K562 (cell line): ENCODE measurements around the gene SGSM2. TPM values are rescaled to one million over a fixed set of nuclear protein-coding genes. Genes with fewer than 3 reads are reported as not detected.

ENCODE experiments used
- ATAC-seq: fragments of 200-7000 bp; cut with Tn5 transposase; 3 replicates; pipeline ENCODE4 v1.9.1; 2020; ENCODE audit warnings: moderate library complexity
- BruUV-seq: library from RNA; stranded (reverse); fragments of 400-500 nt; replicated peaks from 2 replicates; lab custom pipeline; 2021; lab: Mats Ljungman, UMichigan
- CTCF ChIA-PET: fragments of 300-600 bp; formaldehyde crosslinking; extraction: SDS; loops from one replicate; lab custom pipeline; 2021; ENCODE audit warnings: low intra/inter-chr PET ratio; lab: Yijun Ruan, JAX
- POLR2A ChIA-PET: fragments of 300-600, 350-650 bp; sonication (Branson Sonifier 250); formaldehyde crosslinking; extraction: SDS; loops from one replicate; lab custom pipeline; 2021; ENCODE audit warnings: antibody characterized with exemption, inconsistent platforms; lab: Yijun Ruan, JAX
- DNase-seq, 4 experiments: peaks; one replicate each; pipeline versions ENCODE4 v3.0.0 to v3.0.0-alpha.2; 2011 to 2018; ENCODE audit warnings: low spot score in 3 of 4, mixed read lengths in 3 of 4; ENCODE audit errors: extremely low read depth in 1 of 4
- FAIRE-seq: peaks from 2 replicates; lab custom pipeline; 2011; peaks lifted over from hg19 to GRCh38; lab: Jason Lieb, UNC
- H2AFZ ChIP-seq: 2 replicates; pipeline ENCODE4 v1.6.0; 2011; ENCODE audit warnings: low read depth, low read length, control low read depth, inconsistent platforms
- H3K27ac ChIP-seq: fragments of 200-600 bp; 3 replicates; pipeline ENCODE4 v1.8.0; 2011; ENCODE audit warnings: low read depth, mild to moderate bottlenecking, control low read depth, inconsistent platforms, low read length, moderate library complexity, mixed read lengths; ENCODE audit errors: extremely low read depth
- H3K27me3 ChIP-seq, 2 experiments: fragments of 300-600 bp in 1 of 2; 2 replicates in 1 of 2; 3 replicates in 1 of 2; pipeline versions ENCODE4 v1.6.0 to v1.8.0; 2011; ENCODE audit warnings: inconsistent platforms in 2 of 2, low read length in 2 of 2, mild to moderate bottlenecking in 1 of 2, mixed read lengths in 1 of 2, moderate library complexity in 1 of 2; ENCODE audit not compliant: control insufficient read depth in 2 of 2, insufficient read depth in 2 of 2
- H3K36me3 ChIP-seq: fragments of 300-600 bp; 3 replicates; pipeline ENCODE4 v1.8.0; 2011; ENCODE audit warnings: mild to moderate bottlenecking, low read length, inconsistent platforms; ENCODE audit not compliant: control insufficient read depth, insufficient read depth
- H3K4me1 ChIP-seq, 2 experiments: fragments of 200-600 bp in 1 of 2; replicated peaks in 1 of 2; 2 replicates in 1 of 2; 3 replicates in 1 of 2; pipeline versions ENCODE4 v1.5.1 to v1.8.0; 2011; ENCODE audit warnings: inconsistent platforms in 2 of 2, low read length in 2 of 2, mild to moderate bottlenecking in 1 of 2, mixed read lengths in 1 of 2, moderate library complexity in 1 of 2; ENCODE audit not compliant: control insufficient read depth in 2 of 2, insufficient read depth in 2 of 2
- H3K4me2 ChIP-seq: 2 replicates; pipeline ENCODE4 v1.6.1; 2011; ENCODE audit warnings: low read length, control low read depth, inconsistent platforms, mixed read lengths; ENCODE audit not compliant: insufficient read depth
- H3K4me3 ChIP-seq: fragments of 200-600 bp; sonication (generic), shearing (Covaris generic); 2 replicates; pipeline ENCODE4 v1.5.1; 2016; ENCODE audit warnings: control low read depth, inconsistent platforms
- H3K79me2 ChIP-seq: fragments of 200-600 bp; 3 replicates; pipeline ENCODE4 v1.8.0; 2011; ENCODE audit warnings: low read length, inconsistent platforms; ENCODE audit not compliant: control insufficient read depth, insufficient read depth
- H3K9ac ChIP-seq, 2 experiments: 2 replicates each; pipeline versions ENCODE4 v1.6.0 to v1.6.1; 2011; ENCODE audit warnings: low read depth in 2 of 2, low read length in 2 of 2, control low read depth in 1 of 2, inconsistent platforms in 1 of 2, mild to moderate bottlenecking in 1 of 2, mixed read lengths in 1 of 2; ENCODE audit not compliant: insufficient read depth in 1 of 2
- H3K9me1 ChIP-seq: one replicate; pipeline ENCODE4 v1.6.0; 2011; ENCODE audit warnings: inconsistent platforms, mild to moderate bottlenecking, low read length, moderate library complexity; ENCODE audit not compliant: control insufficient read depth, insufficient read depth
- H3K9me3 ChIP-seq: replicated peaks from 2 replicates; pipeline ENCODE4 v1.5.1; 2011; ENCODE audit warnings: low read depth, low read length, inconsistent platforms; ENCODE audit not compliant: control insufficient read depth, insufficient read depth
- H4K20me1 ChIP-seq: replicated peaks from 2 replicates; pipeline ENCODE4 v1.6.1; 2011; ENCODE audit warnings: low read length, inconsistent platforms, mixed read lengths; ENCODE audit not compliant: control insufficient read depth, insufficient read depth
- BDP1 ChIP-seq: IDR thresholded peaks from 3 replicates; pipeline ENCODE4 v1.6.1; 2011; ENCODE audit not compliant: insufficient read length, insufficient read depth
- CTBP1 ChIP-seq: fragments of 450-650 bp; IDR thresholded peaks from 2 replicates; pipeline ENCODE4 v1.6.1; 2016; ENCODE audit warnings: borderline replicate concordance
- FOXK2 ChIP-seq, 2 experiments: fragments of 450-650 bp; IDR thresholded peaks in 1 of 2; conservative IDR thresholded peaks in 1 of 2; 2 replicates each; pipeline ENCODE4 v1.6.1; 2016; ENCODE audit warnings: low read depth in 2 of 2, mild to moderate bottlenecking in 1 of 2
- NR1H2 ChIP-seq: sonication (generic); formaldehyde crosslinking; IDR thresholded peaks from 2 replicates; pipeline ENCODE4 v1.4.0; 2020; ENCODE audit warnings: mild to moderate bottlenecking, missing genetic modification reagents
- PURB ChIP-seq: sonication (generic); formaldehyde crosslinking; IDR thresholded peaks from 2 replicates; pipeline ENCODE4 v1.9.0; 2021; ENCODE audit warnings: low read depth, mild to moderate bottlenecking, missing genetic modification reagents
- RFX5 ChIP-seq: IDR thresholded peaks from 2 replicates; pipeline ENCODE4 v1.6.1; 2011; ENCODE audit warnings: low read depth, mild to moderate bottlenecking, improper control_type of control experiment, low read length
- ZNF511 ChIP-seq: sonication (generic); formaldehyde crosslinking; IDR thresholded peaks from 2 replicates; pipeline ENCODE4 v1.8.0; 2022; ENCODE audit warnings: mild to moderate bottlenecking, missing genetic modification reagents
- ZNF57 ChIP-seq: fragments of 450-650 bp; formaldehyde crosslinking; IDR thresholded peaks from 2 replicates; pipeline ENCODE4 v1.4.0; 2020; ENCODE audit warnings: mild to moderate bottlenecking, moderate library complexity
- WGBS: fragments of 100-300 bp; shearing (Covaris generic); methylation state at CpG from one replicate; pipeline ENCODE4 v1.1.6; 2016; ENCODE audit warnings: low coverage, mixed read lengths; ENCODE audit not compliant: insufficient coverage; ENCODE audit errors: missing lambda C conversion rate; 5-methylcytosine and 5-hydroxymethylcytosine counted together
- in situ Hi-C: fragments of 300-500 bp; cut with MboI; formaldehyde crosslinking; loops from 4 replicates; pipeline ENCODE4 v1.15.0; 2018; ENCODE audit warnings: inconsistent platforms, mixed read lengths
- intact Hi-C: fragments of 100-400 bp; cut with micrococcal nuclease; formaldehyde crosslinking; loops from 2 replicates; pipeline ENCODE4 v1.14.2; 2022
- polyA plus RNA-seq, 8 experiments: library from polyadenylated mRNA; depleted of rRNA in 4 of 8; stranded (reverse) in 5 of 8; unstranded in 3 of 8; fragments of >200 nt; fragmentation: Nextera tagmentation in 2 of 8; fragmentation: Illumina TruSeq in 1 of 8; extraction: Ambion mirVana in 2 of 8; extraction: Trizol in 1 of 8; gene quantifications; 2 replicates each; pipeline versions ENCODE4 v1.2.1 to v1.2.3, GENCODE V29; 2011 to 2014; ENCODE audit warnings: inconsistent platforms in 1 of 8, missing spikeins in 1 of 8
- total RNA-seq, 7 experiments: library from RNA; depleted of rRNA in 6 of 7; stranded (reverse); fragments of >200 nt in 6 of 7; fragmentation: Illumina TruSeq in 2 of 7; extraction: Trizol in 2 of 7; gene quantifications; 2 replicates each; pipeline versions ENCODE4 v1.2.1 to v1.2.3, GENCODE V29; 2011 to 2021; ENCODE audit warnings: low replicate concordance in 1 of 7
- TF ChIP-seq, protein P1 (sequence below): fragments of 450-650 bp; formaldehyde crosslinking; IDR thresholded peaks from 2 replicates; pipeline ENCODE4 v1.4.0; 2020; ENCODE audit warnings: mild to moderate bottlenecking, mixed read lengths
- TF ChIP-seq, protein P2 (sequence below): fragments of 250-450 bp; sonication (Bioruptor Pico); IDR thresholded peaks from 2 replicates; pipeline ENCODE4 v1.8.0; 2021; ENCODE audit warnings: mild to moderate bottlenecking, moderate library complexity

SGSM2 gene
- total and polyA plus RNA-seq, 9 of the 15 experiments (the other 6 are each of a cell fraction or from before 2014, with no cell fraction given): 0.20 to 26.3 (median 14.8) TPM

- in situ Hi-C loops: no loop called here
- Histone ChIP-seq H3K9me3 (no peaks in the 10 kb centered on the region), H3K36me3 (no peaks in the 10 kb centered on the region), H4K20me1 (no peaks in the 10 kb centered on the region; the same call in 1 of the 2 replicates), H3K4me1 (peaks cover 8 to 14% of the 10 kb centered on the region in 2 experiments; a peak in 4 of 5 replicates), H3K27ac (no peak overlapping the region), H3K9ac (peak overlapping the region in 1 of 2 experiments; percentile 45; a peak in 2 of 4 replicates), H3K9me1 (no peaks in the 10 kb centered on the region), H3K4me3 (no peak overlapping the region), H3K4me2 (no peak overlapping the region), H2AFZ (no peak overlapping the region), H3K27me3 (no peaks in the 10 kb centered on the region), H3K79me2 (no peaks in the 10 kb centered on the region)
- ChIA-PET POLR2A (no interaction called here), CTCF (no interaction called here)
- ATAC-seq (no peak), DNase-seq (no peak), FAIRE-seq (no peak)
- intact Hi-C loops: no loop called here
- no TSS peak for BruUV-seq
- no peak for TF ChIP-seq RFX5
- TF ChIP-seq FOXK2 (conservative IDR thresholded peaks at IDR 0.05 in 1 of 2, IDR thresholded peaks at IDR 0.05 in 1 of 2; ENCODE audit: low read depth in 2 of 2): no peak
- TF ChIP-seq NR1H2: no peak
- 85% methylated on average over 8 of the region's 10 CpGs for WGBS
Measured at GRCh38 chr17:2357931-2358434, 20.7 kb downstream of the SGSM2 start.

GRCh38 chr17:2361010-2361760, 23.9 kb downstream of the SGSM2 start:
- Histone ChIP-seq H2AFZ (no peak overlapping the region), H3K27ac (no peak overlapping the region), H3K36me3 (no peaks in the 10 kb centered on the region), H3K9me3 (no peaks in the 10 kb centered on the region), H3K9me1 (no peaks in the 10 kb centered on the region), H3K79me2 (no peaks in the 10 kb centered on the region), H3K4me1 (peaks cover 8 to 13% of the 10 kb centered on the region in 2 experiments; a peak in 4 of 5 replicates), H3K27me3 (no peaks in the 10 kb centered on the region), H3K9ac (no peak overlapping the region), H4K20me1 (no peaks in the 10 kb centered on the region; the same call in 1 of the 2 replicates), H3K4me2 (no peak overlapping the region), H3K4me3 (no peak overlapping the region)
- 73% methylated on average over 14 of the region's 21 CpGs for WGBS
- BruUV-seq: no TSS peak
- intact Hi-C loops: no loop called here
- no peak for DNase-seq
- in situ Hi-C loops: no loop called here
- ATAC-seq: no peak
- FAIRE-seq: no peak
- ChIA-PET CTCF (no interaction called here), POLR2A (interaction anchor here (0.6 to 0.8 kb wide), 5 partner anchors 10 to 417 kb away, joined by 3 to 4 read pairs (median 3); partner anchors contain the start of gene TSR1)
- TF ChIP-seq ZNF511 (CRISPR knock-in tag) (no peak), ZNF57 (CRISPR knock-in tag) (no peak), BDP1 (no peak), PURB (CRISPR knock-in tag) (no peak), CTBP1 (no peak)
- TF ChIP-seq, protein P1, sequence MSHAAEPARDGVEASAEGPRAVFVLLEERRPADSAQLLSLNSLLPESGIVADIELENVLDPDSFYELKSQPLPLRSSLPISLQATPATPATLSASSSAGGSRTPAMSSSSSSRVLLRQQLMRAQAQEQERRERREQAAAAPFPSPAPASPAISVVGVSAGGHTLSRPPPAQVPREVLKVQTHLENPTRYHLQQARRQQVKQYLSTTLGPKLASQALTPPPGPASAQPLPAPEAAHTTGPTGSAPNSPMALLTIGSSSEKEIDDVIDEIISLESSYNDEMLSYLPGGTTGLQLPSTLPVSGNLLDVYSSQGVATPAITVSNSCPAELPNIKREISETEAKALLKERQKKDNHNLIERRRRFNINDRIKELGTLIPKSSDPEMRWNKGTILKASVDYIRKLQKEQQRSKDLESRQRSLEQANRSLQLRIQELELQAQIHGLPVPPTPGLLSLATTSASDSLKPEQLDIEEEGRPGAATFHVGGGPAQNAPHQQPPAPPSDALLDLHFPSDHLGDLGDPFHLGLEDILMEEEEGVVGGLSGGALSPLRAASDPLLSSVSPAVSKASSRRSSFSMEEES: no peak
- TF ChIP-seq, protein P2, sequence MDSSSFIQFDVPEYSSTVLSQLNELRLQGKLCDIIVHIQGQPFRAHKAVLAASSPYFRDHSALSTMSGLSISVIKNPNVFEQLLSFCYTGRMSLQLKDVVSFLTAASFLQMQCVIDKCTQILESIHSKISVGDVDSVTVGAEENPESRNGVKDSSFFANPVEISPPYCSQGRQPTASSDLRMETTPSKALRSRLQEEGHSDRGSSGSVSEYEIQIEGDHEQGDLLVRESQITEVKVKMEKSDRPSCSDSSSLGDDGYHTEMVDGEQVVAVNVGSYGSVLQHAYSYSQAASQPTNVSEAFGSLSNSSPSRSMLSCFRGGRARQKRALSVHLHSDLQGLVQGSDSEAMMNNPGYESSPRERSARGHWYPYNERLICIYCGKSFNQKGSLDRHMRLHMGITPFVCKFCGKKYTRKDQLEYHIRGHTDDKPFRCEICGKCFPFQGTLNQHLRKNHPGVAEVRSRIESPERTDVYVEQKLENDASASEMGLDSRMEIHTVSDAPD (CRISPR knock-in tag): no peak
